Ovary (tissue), 9 donors: Measurements from ENCODE around the gene WDR81. TPM values are rescaled to one million over a fixed set of nuclear protein-coding genes. Genes with fewer than 3 reads are reported as not detected.
"Not testable (repeated sequence)": the region's sequence is repeated elsewhere in the genome, so short reads cannot be mapped to it uniquely, and the experiment has no call there.

Experiments
- DNase-seq, 5 donors: peaks; one replicate each; pipeline ENCODE4 v3.0.0-alpha.2; 2019 to 2020
- H3K27ac ChIP-seq, 2 donors: fragments of 200-600 bp; one replicate each; pipeline versions ENCODE4 v1.5.1 to v1.8.0; 2019 to 2022
- H3K27me3 ChIP-seq: fragments of 200-600 bp; one replicate; pipeline ENCODE4 v1.8.0; 2022
- H3K36me3 ChIP-seq: fragments of 200-600 bp; sonication (generic); one replicate; pipeline ENCODE4 v1.5.1; 2019
- H3K4me1 ChIP-seq: one replicate; pipeline ENCODE4 v1.8.1; 2013; ENCODE audit warnings: mild to moderate bottlenecking, moderate library complexity; ENCODE audit not compliant: insufficient read depth
- H3K4me3 ChIP-seq: fragments of 200-600 bp; sonication (generic); one replicate; pipeline ENCODE4 v1.5.1; 2017
- H3K9me3 ChIP-seq, 2 donors: fragments of 200-600 bp in 1 of 2; sonication (generic) in 1 of 2; one replicate each; pipeline versions ENCODE4 v1.5.1 to v1.8.1; 2013 to 2019; ENCODE audit warnings: mild to moderate bottlenecking in 1 of 2, moderate library complexity in 1 of 2
- CTCF ChIP-seq, 3 donors: fragments of 450-650 bp in 2 of 3; fragments of 200-600 bp in 1 of 3; IDR thresholded peaks; one replicate each; pipeline versions ENCODE4 v1.5.1 to v1.8.0; 2016 to 2022; ENCODE audit warnings: antibody characterized with exemption in 3 of 3, mild to moderate bottlenecking in 1 of 3
- EP300 ChIP-seq: sonication (generic); formaldehyde crosslinking; IDR thresholded peaks from one replicate; pipeline ENCODE4 v1.6.1; 2017; ENCODE audit warnings: antibody characterized with exemption
- POLR2A ChIP-seq: fragments of 450-650 bp; IDR thresholded peaks from one replicate; pipeline ENCODE4 v1.6.1; 2017; ENCODE audit warnings: antibody characterized with exemption, mild to moderate bottlenecking, moderate library complexity
- WGBS, 3 donors: extraction: QIAGEN DNeasy Blood & Tissue Kit in 1 of 3; methylation state at CpG; one replicate each; pipeline versions ENCODE4 v1.1.5 to v1.1.7; 2013 to 2017; 5-methylcytosine and 5-hydroxymethylcytosine counted together
- intact Hi-C, 4 donors: fragments of 100-400 bp; cut with DNase I; formaldehyde crosslinking; loops; one replicate each; pipeline versions ENCODE4 v1.11.0 to v1.15.1; 2022 to 2023
- polyA plus RNA-seq, 2 donors: library from polyadenylated mRNA; stranded (reverse); fragments of 200-250 nt in 1 of 2; fragments of 350-450 nt in 1 of 2; fragmentation: Illumina TruSeq in 1 of 2; extraction: RNeasy Lipid Tissue Mini Kit (QIAGEN cat#74804) in 1 of 2; gene quantifications; one replicate each; pipeline ENCODE4 v1.2.3, GENCODE V29; 2013 to 2014
- total RNA-seq, 7 donors: library from RNA; depleted of rRNA in 2 of 7; stranded (reverse); fragments of >200 nt in 2 of 7; fragmentation: NEBNext Ultra II Directional in 3 of 7; extraction: Animal tissue kit (Norgen Biotek cat#: 25700) in 3 of 7; gene quantifications; one replicate each; pipeline versions ENCODE4 v1.1.0 to v1.2.4, GENCODE V29; 2016 to 2023
- donor health status: DM: no; HTN: no; CAD: no; lungs with moderate emphysema.
- donor health status: DM: no; HTN: no; CAD: no.
- donor health status: Bipolar disorder and iron deficiency.
- donor health status: DM: yes; HTN: yes; CAD: no.
- donor health status: DM: no; HTN: no; CAD: no.
- donor health status: DM: yes; HTN: yes; CAD: no.

Gene WDR81
- total and polyA plus RNA-seq, 9 donors: 1.3 to 59.4 (median 36.2) TPM

- no peaks in the 10 kb centered on the region for H3K27me3 ChIP-seq
- DNase-seq: no peak
- no peaks in the 10 kb centered on the region for H3K36me3 ChIP-seq
- H3K27ac ChIP-seq: no peak overlapping the region
- peaks cover 0 to 3% of the 10 kb centered on the region in 2 donors for H3K9me3 ChIP-seq
- intact Hi-C loops: no loop called here
- H3K4me1 ChIP-seq: no peaks in the 10 kb centered on the region
- 81 to 87% (median 83%) methylated on average over 7 of the region's 7 CpGs for WGBS, 3 donors
- no peak overlapping the region for H3K4me3 ChIP-seq
- TF ChIP-seq POLR2A: no peak
- no peak for TF ChIP-seq CTCF (IDR thresholded peaks at IDR 0.05)
- no peak for TF ChIP-seq EP300
Measured at GRCh38 chr17:1693339-1693738, 31.2 kb upstream of the WDR81 start.

GRCh38 chr17:1695365-1695764 is 29.1 kb upstream of the WDR81 start:
- no peak overlapping the region for H3K4me3 ChIP-seq
- H3K27ac ChIP-seq: no peak overlapping the region
- no peaks in the 10 kb centered on the region for H3K4me1 ChIP-seq
- TF ChIP-seq EP300 (no peak), POLR2A (no peak), CTCF (IDR thresholded peaks at IDR 0.05) (no peak)
- intact Hi-C loops: no loop called here
- peaks cover 0 to 3% of the 10 kb centered on the region in 2 donors for H3K9me3 ChIP-seq
- no peaks in the 10 kb centered on the region for H3K36me3 ChIP-seq
- WGBS, 3 donors: 82 to 93% (median 89%) methylated on average over 8 of the region's 8 CpGs
- DNase-seq: no peak
- no peaks in the 10 kb centered on the region for H3K27me3 ChIP-seq

- WGBS, 3 donors: 42 to 46% (median 45%) methylated on average over 5 of the region's 5 CpGs
- Histone ChIP-seq H3K36me3 (no peaks in the 10 kb centered on the region), H3K27ac (no peak overlapping the region), H3K27me3 (no peaks in the 10 kb centered on the region), H3K9me3 (peaks cover 0 to 3% of the 10 kb centered on the region in 2 donors), H3K4me1 (no peaks in the 10 kb centered on the region), H3K4me3 (no peak overlapping the region)
- DNase-seq: no peak
- intact Hi-C loops: no loop called here
- TF ChIP-seq EP300 (no peak), CTCF (IDR thresholded peaks at IDR 0.05) (no peak)
Measured at GRCh38 chr17:1697681-1698080, 26.8 kb upstream of the WDR81 start.

GRCh38 chr17:1699891-1700290 is 24.6 kb upstream of the WDR81 start:
- not testable (repeated sequence) for H3K4me3 ChIP-seq, H3K4me1 ChIP-seq, H3K9me3 ChIP-seq, H3K36me3 ChIP-seq, DNase-seq, H3K27me3 ChIP-seq, H3K27ac ChIP-seq
- 84 to 92% (median 87%) methylated on average over 5 of the region's 5 CpGs for WGBS, 3 donors
- intact Hi-C loops: loop anchor here in 1 of 4 donors (10.0 kb wide), 1 partner anchor 45 kb away; no protein-coding TSS in a partner anchor

GRCh38 chr17:1703063-1703462 is 21.4 kb upstream of the WDR81 start:
- no peak overlapping the region for H3K4me3 ChIP-seq
- DNase-seq: no peak
- no peaks in the 10 kb centered on the region for H3K36me3 ChIP-seq
- no peaks in the 10 kb centered on the region for H3K27me3 ChIP-seq
- intact Hi-C loops: loop anchor here in 1 of 4 donors (10.0 kb wide), 1 partner anchor 48 kb away; no protein-coding TSS in a partner anchor
- H3K4me1 ChIP-seq: no peaks in the 10 kb centered on the region
- no peaks in the 10 kb centered on the region for H3K9me3 ChIP-seq
- TF ChIP-seq EP300 (no peak), CTCF (IDR thresholded peaks at IDR 0.05) (no peak), POLR2A (no peak)
- no peak overlapping the region for H3K27ac ChIP-seq
- 37 to 49% (median 46%) methylated on average over 4 of the region's 4 CpGs for WGBS, 3 donors
